H1 (cell line): Measurements from ENCODE around the gene CPXM2. TPM values are rescaled to one million over a fixed set of nuclear protein-coding genes. Genes with fewer than 3 reads are reported as not detected.

Experiments used
- CTCF ChIA-PET: fragments of 300-600 bp; sonication (Branson Sonifier 250); formaldehyde crosslinking; loops from one replicate; lab custom pipeline; 2021; ENCODE audit not compliant: partially characterized antibody; lab: Charles Lee
- POLR2A ChIA-PET: fragments of 300-600 bp; sonication (Branson Sonifier 250); formaldehyde crosslinking; loops from one replicate; lab custom pipeline; 2021; ENCODE audit warnings: inconsistent platforms; ENCODE audit not compliant: partially characterized antibody; lab: Charles Lee
- DNase-seq, 2 experiments: peaks; one replicate each; pipeline versions ENCODE4 v3.0.0 to v3.0.0-alpha.2; 2010 to 2022; ENCODE audit warnings: low spot score in 2 of 2, low read depth in 1 of 2, mixed read lengths in 1 of 2
- FAIRE-seq: peaks from 2 replicates; lab custom pipeline; 2011; peaks lifted over from hg19 to GRCh38; lab: Jason Lieb, UNC
- H2AFZ ChIP-seq: 2 replicates; pipeline ENCODE4 v1.8.1; 2012; ENCODE audit warnings: low read length, inconsistent platforms
- H2AK5ac ChIP-seq: 2 replicates; pipeline ENCODE4 v1.6.1; 2013; ENCODE audit warnings: low read depth, low read length
- H2BK120ac ChIP-seq: replicated peaks from 2 replicates; pipeline ENCODE3; 2013; ENCODE audit warnings: low read depth, low read length, inconsistent platforms
- H2BK12ac ChIP-seq: 2 replicates; pipeline ENCODE4 v1.6.1; 2013; ENCODE audit warnings: low read depth, low read length
- H2BK15ac ChIP-seq: 2 replicates; pipeline ENCODE4 v1.6.1; 2013; ENCODE audit warnings: low read length
- H2BK20ac ChIP-seq: 2 replicates; pipeline ENCODE4 v1.6.1; 2013; ENCODE audit warnings: low read length
- H2BK5ac ChIP-seq: 2 replicates; pipeline ENCODE4 v1.6.1; 2013; ENCODE audit warnings: low read depth, low read length
- H3K14ac ChIP-seq: 2 replicates; pipeline ENCODE4 v1.6.1; 2013; ENCODE audit warnings: inconsistent platforms; ENCODE audit not compliant: insufficient read length
- H3K18ac ChIP-seq: 2 replicates; pipeline ENCODE4 v1.6.1; 2013; ENCODE audit warnings: low read length; ENCODE audit errors: extremely low read depth
- H3K23ac ChIP-seq: 2 replicates; pipeline ENCODE4 v1.6.1; 2013; ENCODE audit warnings: inconsistent platforms; ENCODE audit not compliant: insufficient read length
- H3K23me2 ChIP-seq: 2 replicates; pipeline ENCODE4 v1.6.1; 2013; ENCODE audit warnings: low read depth, low read length
- H3K27ac ChIP-seq: 2 replicates; pipeline ENCODE4 v1.6.1; 2011; ENCODE audit warnings: low read depth, low read length, inconsistent platforms
- H3K27me3 ChIP-seq, 4 experiments: replicated peaks in 1 of 4; 1 replicate in 1 of 4; 2 replicates in 3 of 4; pipeline versions ENCODE4 v1.6.1 to v1.8.1; 2011 to 2013; ENCODE audit warnings: low read length in 3 of 4, mild to moderate bottlenecking in 3 of 4, inconsistent platforms in 2 of 4, mixed read lengths in 2 of 4, moderate library complexity in 1 of 4; ENCODE audit not compliant: control insufficient read depth in 3 of 4, insufficient read depth in 3 of 4; ENCODE audit errors: extremely low read depth in 1 of 4
- H3K36me3 ChIP-seq, 4 experiments: 2 replicates each; pipeline versions ENCODE4 v1.6.1 to v1.8.1; 2011 to 2013; ENCODE audit warnings: mild to moderate bottlenecking in 4 of 4, low read length in 3 of 4, moderate library complexity in 2 of 4, control low read depth in 1 of 4, inconsistent platforms in 1 of 4; ENCODE audit not compliant: insufficient read depth in 4 of 4, control insufficient read depth in 2 of 4
- H3K4ac ChIP-seq: replicated peaks from 2 replicates; pipeline ENCODE3; 2013; ENCODE audit warnings: low read length, low read depth, mixed read lengths, inconsistent platforms; ENCODE audit not compliant: insufficient read length
- H3K4me1 ChIP-seq, 4 experiments: replicated peaks in 1 of 4; 1 replicate in 1 of 4; 2 replicates in 3 of 4; pipeline versions ENCODE4 v1.6.1 to v1.8.1; 2011 to 2013; ENCODE audit warnings: low read length in 3 of 4, inconsistent platforms in 2 of 4, mixed read lengths in 1 of 4; ENCODE audit not compliant: insufficient read depth in 4 of 4, control insufficient read depth in 3 of 4
- H3K4me2 ChIP-seq, 2 experiments: 2 replicates each; pipeline versions ENCODE4 v1.6.1 to v1.8.1; 2011 to 2013; ENCODE audit warnings: low read depth in 2 of 2, low read length in 2 of 2, control low read depth in 1 of 2, inconsistent platforms in 1 of 2, mild to moderate bottlenecking in 1 of 2; ENCODE audit not compliant: insufficient read depth in 1 of 2
- H3K4me3 ChIP-seq, 4 experiments: fragments of 200-600, 300-600 bp in 1 of 4; sonication (generic), shearing (Covaris generic), sonication (Bioruptor Twin) in 1 of 4; 2 replicates each; pipeline versions ENCODE4 v1.5.1 to v1.8.1; 2011 to 2016; ENCODE audit warnings: low read length in 4 of 4, low read depth in 3 of 4, control low read depth in 2 of 4, inconsistent platforms in 2 of 4, mild to moderate bottlenecking in 2 of 4, mixed read lengths in 1 of 4, moderate library complexity in 1 of 4; ENCODE audit not compliant: insufficient read depth in 2 of 4; ENCODE audit errors: extremely low read depth in 1 of 4
- H3K56ac ChIP-seq: replicated peaks from 2 replicates; pipeline ENCODE3; 2013; ENCODE audit warnings: low read depth, mild to moderate bottlenecking, mixed read lengths, low read length, inconsistent platforms; ENCODE audit not compliant: insufficient read length
- H3K79me1 ChIP-seq: 2 replicates; pipeline ENCODE4 v1.6.1; 2013; ENCODE audit warnings: low read depth, low read length, control low read depth
- H3K79me2 ChIP-seq, 2 experiments: 2 replicates each; pipeline versions ENCODE4 v1.6.1 to v1.8.1; 2012 to 2013; ENCODE audit warnings: low read length in 2 of 2, mild to moderate bottlenecking in 2 of 2, inconsistent platforms in 1 of 2; ENCODE audit not compliant: insufficient read depth in 2 of 2, control insufficient read depth in 1 of 2
- H3K9ac ChIP-seq, 4 experiments: replicated peaks in 1 of 4; 1 replicate in 1 of 4; 2 replicates in 3 of 4; pipeline versions ENCODE4 v1.6.1 to v1.8.1; 2011 to 2013; ENCODE audit warnings: low read depth in 3 of 4, low read length in 3 of 4, control low read depth in 2 of 4, mild to moderate bottlenecking in 2 of 4, moderate library complexity in 2 of 4, inconsistent platforms in 1 of 4; ENCODE audit errors: extremely low read depth in 1 of 4
- H3K9me3 ChIP-seq, 2 experiments: 2 replicates each; pipeline versions ENCODE4 v1.6.1 to v1.8.1; 2012 to 2013; ENCODE audit warnings: mild to moderate bottlenecking in 2 of 2, moderate library complexity in 2 of 2, control low read depth in 1 of 2, inconsistent platforms in 1 of 2, low read depth in 1 of 2, low read length in 1 of 2, mixed read lengths in 1 of 2; ENCODE audit not compliant: insufficient read depth in 2 of 2
- H4K20me1 ChIP-seq, 2 experiments: replicated peaks in 1 of 2; 2 replicates each; pipeline versions ENCODE3 to v1.8.1; 2011 to 2013; ENCODE audit warnings: inconsistent platforms in 2 of 2, low read length in 2 of 2, mild to moderate bottlenecking in 1 of 2; ENCODE audit not compliant: insufficient read depth in 2 of 2, control insufficient read depth in 1 of 2
- H4K5ac ChIP-seq: 2 replicates; pipeline ENCODE4 v1.6.1; 2013; ENCODE audit warnings: low read length, low read depth, mixed read lengths, inconsistent platforms; ENCODE audit not compliant: insufficient read length
- H4K8ac ChIP-seq: 2 replicates; pipeline ENCODE4 v1.8.0; 2013; ENCODE audit warnings: mild to moderate bottlenecking, moderate library complexity, low read length, inconsistent platforms; ENCODE audit not compliant: insufficient read depth; ENCODE audit errors: extremely low read depth
- H4K91ac ChIP-seq: replicated peaks from 2 replicates; pipeline ENCODE3; 2013; ENCODE audit warnings: low read length, mixed read lengths, inconsistent platforms; ENCODE audit not compliant: insufficient read length
- ATF3 ChIP-seq: IDR thresholded peaks from 2 replicates; pipeline ENCODE4 v1.6.1; 2011; ENCODE audit warnings: low read depth, mild to moderate bottlenecking, low read length; ENCODE audit not compliant: insufficient read depth
- BACH1 ChIP-seq: IDR thresholded peaks from 2 replicates; pipeline ENCODE4 v1.6.1; 2012; ENCODE audit warnings: low read length, improper control_type of control experiment
- BRCA1 ChIP-seq: IDR thresholded peaks from 2 replicates; pipeline ENCODE4 v1.6.1; 2012; ENCODE audit warnings: low read depth, low read length, improper control_type of control experiment
- CHD2 ChIP-seq: IDR thresholded peaks from 2 replicates; pipeline ENCODE4 v1.6.1; 2012; ENCODE audit warnings: low read length, improper control_type of control experiment
- CREB1 ChIP-seq: IDR thresholded peaks from 2 replicates; pipeline ENCODE4 v1.6.1; 2012; ENCODE audit warnings: inconsistent platforms
- CTBP2 ChIP-seq: IDR thresholded peaks from 2 replicates; pipeline ENCODE4 v1.7.0; 2011; ENCODE audit warnings: borderline replicate concordance, mild to moderate bottlenecking, moderate library complexity, mixed read lengths, low read length; ENCODE audit not compliant: insufficient read depth, insufficient read length
- EP300 ChIP-seq, 2 experiments: IDR thresholded peaks; 1 replicate in 1 of 2; 2 replicates in 1 of 2; pipeline ENCODE4 v1.6.1; 2011 to 2012; ENCODE audit warnings: low read depth in 2 of 2, low read length in 2 of 2, mild to moderate bottlenecking in 2 of 2, borderline replicate concordance in 1 of 2, inconsistent platforms in 1 of 2, moderate library complexity in 1 of 2
- FOSL1 ChIP-seq: IDR thresholded peaks from 2 replicates; pipeline ENCODE4 v1.6.1; 2011; ENCODE audit warnings: mild to moderate bottlenecking, low read depth, low read length, moderate library complexity; ENCODE audit not compliant: insufficient read depth
- KDM4A ChIP-seq: IDR thresholded peaks from one replicate; pipeline ENCODE4 v1.7.1; 2012; ENCODE audit warnings: low read depth, mild to moderate bottlenecking, moderate library complexity, low read length, inconsistent platforms; ENCODE audit not compliant: severe bottlenecking
- KDM5A ChIP-seq: fragments of 200-600 bp; IDR thresholded peaks from 2 replicates; pipeline ENCODE4 v1.7.1; 2012; ENCODE audit warnings: mild to moderate bottlenecking, low read length, inconsistent platforms, mixed read lengths
- SUZ12 ChIP-seq: fragments of 200-600 bp; sonication (generic); IDR thresholded peaks from 2 replicates; pipeline ENCODE4 v1.6.1; 2012; ENCODE audit warnings: mild to moderate bottlenecking, inconsistent platforms, low read length, moderate library complexity, mixed read lengths
- WGBS, 2 experiments: shearing (Covaris generic) in 1 of 2; methylation state at CpG; one replicate each; pipeline versions ENCODE4 v1.1.6 to v1.1.7; 2013 to 2015; ENCODE audit warnings: low lambda C conversion rate in 2 of 2, mixed read lengths in 2 of 2, inconsistent platforms in 1 of 2, low coverage in 1 of 2, missing lambda C conversion rate in 1 of 2; ENCODE audit not compliant: insufficient replicate concordance in 2 of 2, insufficient coverage in 1 of 2, insufficient read length in 1 of 2; ENCODE audit errors: extremely low coverage in 1 of 2, missing lambda C conversion rate in 1 of 2; 5-methylcytosine and 5-hydroxymethylcytosine counted together
- polyA plus RNA-seq, 7 experiments: library from polyadenylated mRNA; depleted of rRNA in 3 of 7; stranded (reverse) in 5 of 7; unstranded in 2 of 7; fragments of >200 nt in 5 of 7; fragments of 200-250 nt in 2 of 7; gene quantifications; 1 replicate in 5 of 7; 2 replicates in 1 of 7; 4 replicates in 1 of 7; pipeline versions ENCODE4 v1.2.1 to v1.2.3, GENCODE V29; 2011 to 2013; ENCODE audit warnings: missing spikeins in 2 of 7, mixed read lengths in 2 of 7
- total RNA-seq: library from RNA; stranded (reverse); fragmentation: NEBNext Ultra II Directional; extraction: Animal tissue kit (Norgen Biotek cat#: 25700); gene quantifications from 2 replicates; pipeline ENCODE4 v1.2.1, GENCODE V29; 2021
- TF ChIP-seq, protein P1 (sequence below): IDR thresholded peaks from 2 replicates; pipeline ENCODE4 v1.6.1; 2012; ENCODE audit warnings: inconsistent platforms

The CPXM2 gene
- total and polyA plus RNA-seq, 2 of the 8 experiments (the other 6 are each of a cell fraction or from before 2014, with no cell fraction given) = 2.4 to 2.9 TPM

GRCh38 chr10:123704812-123705211 is 186.8 kb downstream of the CPXM2 start:
- Histone ChIP-seq H3K4ac (no peak overlapping the region), H2BK15ac (no peak overlapping the region), H3K23ac (no peak overlapping the region), H4K20me1 (no peaks in the 10 kb centered on the region), H3K18ac (no peak overlapping the region), H2AFZ (no peak overlapping the region; the same call in 1 of the 2 replicates), H3K4me1 (no peaks in the 10 kb centered on the region; a peak in 1 of 7 replicates), H4K91ac (no peak overlapping the region), H3K79me1 (no peaks in the 10 kb centered on the region), H2BK5ac (no peak overlapping the region), H3K23me2 (no peaks in the 10 kb centered on the region), H3K27me3 (no peaks in the 10 kb centered on the region; a peak in 1 of 7 replicates), H3K9ac (no peak overlapping the region), H3K4me3 (no peak overlapping the region), H2BK120ac (no peak overlapping the region), H2AK5ac (no peak overlapping the region), H3K9me3 (no peaks in the 10 kb centered on the region), H3K14ac (no peak overlapping the region), H3K56ac (no peak overlapping the region), H4K8ac (no peak overlapping the region), H2BK12ac (no peak overlapping the region), H4K5ac (no peak overlapping the region), H3K36me3 (no peaks in the 10 kb centered on the region), H3K4me2 (no peak overlapping the region), H3K79me2 (no peaks in the 10 kb centered on the region), H2BK20ac (no peak overlapping the region), H3K27ac (no peak overlapping the region)
- WGBS, 2 experiments = 70% methylated on average over 6 of the region's 6 CpGs; no CpG with 5 or more reads in 1 of the 2 experiments
- TF ChIP-seq BRCA1 (no peak), ATF3 (no peak), SUZ12 (no peak), KDM5A (no peak), FOSL1 (no peak), CHD2 (no peak), BACH1 (no peak), EP300 (IDR thresholded peaks at IDR 0.05; ENCODE audit: borderline replicate concordance in 1 of 2, low read depth in 2 of 2, low read length in 2 of 2) (no peak), CTBP2 (no peak), KDM4A (no peak), CREB1 (no peak)
- TF ChIP-seq, protein P1, sequence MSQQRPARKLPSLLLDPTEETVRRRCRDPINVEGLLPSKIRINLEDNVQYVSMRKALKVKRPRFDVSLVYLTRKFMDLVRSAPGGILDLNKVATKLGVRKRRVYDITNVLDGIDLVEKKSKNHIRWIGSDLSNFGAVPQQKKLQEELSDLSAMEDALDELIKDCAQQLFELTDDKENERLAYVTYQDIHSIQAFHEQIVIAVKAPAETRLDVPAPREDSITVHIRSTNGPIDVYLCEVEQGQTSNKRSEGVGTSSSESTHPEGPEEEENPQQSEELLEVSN = no peak
- no peak for FAIRE-seq
- DNase-seq = no peak
- ChIA-PET CTCF (interaction anchor here (0.6 to 5.1 kb wide), 9 partner anchors 10 to 262 kb away, joined by 3 to 30 read pairs (median 3); no protein-coding TSS in a partner anchor), POLR2A (no interaction called here)
